D341Med (cell line): ENCODE results near the gene PF4V1.

ENCODE experiments used
- DNase-seq: peaks from one replicate; pipeline ENCODE4 v3.0.0; 2012; ENCODE audit warnings: low spot score

Gene PF4V1

GRCh38 chr4:73847526-73848182, 5.4 kb upstream of the PF4V1 start:
- no peak for DNase-seq

GRCh38 chr4:73848183-73848777, 4.8 kb upstream of the PF4V1 start:
- DNase-seq = no peak

- no peak for DNase-seq
Measured at GRCh38 chr4:73850261-73850970, 2.7 kb upstream of the PF4V1 start.

- no peak for DNase-seq
Measured at GRCh38 chr4:73851293-73851692, 1.8 kb upstream of the PF4V1 start.

GRCh38 chr4:73852771-73853170, 325 bp upstream of the PF4V1 start:
- no peak for DNase-seq

GRCh38 chr4:73853718-73854473, 800 bp downstream of the PF4V1 start:
- DNase-seq = no peak

GRCh38 chr4:73855406-73855805, 2.3 kb downstream of the PF4V1 start:
- no peak for DNase-seq

- DNase-seq = no peak
Measured at GRCh38 chr4:73856518-73856917, 3.4 kb downstream of the PF4V1 start.

GRCh38 chr4:73859614-73860088, 6.6 kb downstream of the PF4V1 start:
- no peak for DNase-seq

GRCh38 chr4:73860181-73860580, 7.1 kb downstream of the PF4V1 start:
- no peak for DNase-seq

GRCh38 chr4:73860917-73861316, 7.8 kb downstream of the PF4V1 start:
- no peak for DNase-seq

- DNase-seq = no peak
Measured at GRCh38 chr4:73862322-73862721, 9.2 kb downstream of the PF4V1 start.

GRCh38 chr4:73864365-73864764, 11.3 kb downstream of the PF4V1 start:
- peak; percentile 47 for DNase-seq

- DNase-seq = no peak
Measured at GRCh38 chr4:73864961-73865360, 11.9 kb downstream of the PF4V1 start.

GRCh38 chr4:73865431-73866096, 12.5 kb downstream of the PF4V1 start:
- no peak for DNase-seq

- DNase-seq = no peak
Measured at GRCh38 chr4:73866246-73866645, 13.2 kb downstream of the PF4V1 start.

- DNase-seq = no peak
Measured at GRCh38 chr4:73867783-73868182, 14.7 kb downstream of the PF4V1 start.

GRCh38 chr4:73868206-73869129, 15.4 kb downstream of the PF4V1 start:
- no peak for DNase-seq

- peak; percentile 44 for DNase-seq
Measured at GRCh38 chr4:73869130-73870055, 16.3 kb downstream of the PF4V1 start, which contains the start of gene CXCL1. Gene CXCL1, plus strand, starts transcription at chr4:73869393. Its CDS starts 78 bp downstream, at chr4:73869471.

GRCh38 chr4:73870260-73870659, 17.2 kb downstream of the PF4V1 start:
- DNase-seq = no peak
